ENCODE data around the gene NOLC1. TPM values are rescaled to one million over a fixed set of nuclear protein-coding genes. Genes with fewer than 3 reads are reported as not detected.

Gene NOLC1
- polyA plus RNA-seq (ENCODE audit: insufficient read length in 10 of 10), result 10 to 100 TPM; 55.7 to 82.8 (median 66.3) TPM
- long read RNA-seq, donor 1, partial matches to known transcripts, result 17 of 19 reads
- long read RNA-seq, donor 1, other reads (novel, unspliced or antisense), result 0 of 19 reads
- long read RNA-seq, donor 2, partial matches to known transcripts, result 6 of 11 reads
- long read RNA-seq, donor 2, other reads (novel, unspliced or antisense), result 0 of 11 reads
- long read RNA-seq, donor 3, result 0 reads
- long read RNA-seq, donor 4, partial matches to known transcripts, result 0 of 1 reads
- long read RNA-seq, donor 4, other reads (novel, unspliced or antisense), result 0 of 1 reads
- long read RNA-seq, donor 5, partial matches to known transcripts, result 10 of 13 reads
- long read RNA-seq, donor 5, other reads (novel, unspliced or antisense), result 0 of 13 reads
- long read RNA-seq, donor 6, partial matches to known transcripts, result 0 of 4 reads
- long read RNA-seq, donor 6, other reads (novel, unspliced or antisense), result 0 of 4 reads
- long read RNA-seq, donor 7, partial matches to known transcripts, result 0 of 2 reads
- long read RNA-seq, donor 7, other reads (novel, unspliced or antisense), result 0 of 2 reads
- long read RNA-seq, donor 8, partial matches to known transcripts, result 26 of 31 reads
- long read RNA-seq, donor 8, other reads (novel, unspliced or antisense), result 0 of 31 reads
- long read RNA-seq, donor 9, partial matches to known transcripts, result 0 of 1 reads
- long read RNA-seq, donor 9, other reads (novel, unspliced or antisense), result 0 of 1 reads

DNA sequence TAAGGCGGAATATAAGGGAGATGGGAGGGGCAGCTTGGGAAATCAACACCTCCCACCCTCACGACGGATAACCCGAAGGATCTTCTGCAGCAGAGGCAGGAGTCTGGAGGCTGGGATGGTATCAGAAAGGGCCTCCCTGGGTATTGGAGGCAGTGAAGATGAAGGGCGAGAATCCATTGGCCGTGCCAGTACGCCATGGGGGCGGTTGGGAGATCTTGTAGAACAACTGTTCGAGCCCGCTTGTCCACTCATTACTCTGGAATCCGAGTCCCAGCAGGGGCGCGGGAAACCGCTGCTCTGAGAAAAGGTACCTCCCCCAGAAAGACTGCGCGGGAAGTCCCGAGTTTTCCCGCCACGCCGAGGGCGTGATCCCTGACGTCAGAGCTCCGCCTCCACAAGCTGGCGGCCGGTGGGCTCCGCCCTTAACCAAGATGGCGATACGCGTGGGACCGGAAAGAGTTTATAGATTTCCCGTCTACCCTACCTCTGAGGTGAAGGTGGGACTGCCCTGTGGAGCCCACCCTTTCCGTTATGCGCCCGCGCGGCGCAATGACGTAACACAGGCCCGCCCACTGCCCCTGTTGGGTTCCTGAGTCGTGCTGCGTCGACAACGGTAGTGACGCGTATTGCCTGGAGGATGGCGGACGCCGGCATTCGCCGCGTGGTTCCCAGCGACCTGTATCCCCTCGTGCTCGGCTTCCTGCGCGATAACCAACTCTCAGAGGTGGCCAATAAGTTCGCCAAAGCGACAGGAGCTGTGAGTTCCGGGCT lies at the start of gene NOLC1:
Gene NOLC1, plus strand, starts transcription at position 616 of the 771 bp plus-strand sequence. Its CDS starts 22 bp downstream, at position 638.
- peak; percentile 99 for DNase-seq

DNA sequence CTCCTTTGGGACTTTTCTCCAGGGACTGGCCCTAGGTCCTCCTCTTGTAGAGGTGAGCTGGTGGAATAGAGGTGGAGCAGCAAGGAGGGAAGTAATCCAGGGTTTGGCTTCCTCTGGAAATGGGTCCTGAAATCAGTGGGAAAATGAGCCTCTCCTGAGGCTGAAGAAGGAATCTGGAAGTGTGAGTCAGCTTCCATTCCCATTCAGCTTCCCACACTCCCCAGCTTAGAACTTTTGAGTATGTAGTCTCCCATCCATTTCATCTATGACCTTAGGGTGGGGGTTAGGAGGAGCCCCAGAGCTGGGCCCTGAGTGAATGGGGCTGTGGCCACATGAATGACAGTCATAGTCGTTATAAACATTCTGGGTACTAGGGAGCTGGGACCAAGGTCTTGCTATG lies 49.8 kb upstream of the NOLC1 start:
- no peak for DNase-seq

DNA sequence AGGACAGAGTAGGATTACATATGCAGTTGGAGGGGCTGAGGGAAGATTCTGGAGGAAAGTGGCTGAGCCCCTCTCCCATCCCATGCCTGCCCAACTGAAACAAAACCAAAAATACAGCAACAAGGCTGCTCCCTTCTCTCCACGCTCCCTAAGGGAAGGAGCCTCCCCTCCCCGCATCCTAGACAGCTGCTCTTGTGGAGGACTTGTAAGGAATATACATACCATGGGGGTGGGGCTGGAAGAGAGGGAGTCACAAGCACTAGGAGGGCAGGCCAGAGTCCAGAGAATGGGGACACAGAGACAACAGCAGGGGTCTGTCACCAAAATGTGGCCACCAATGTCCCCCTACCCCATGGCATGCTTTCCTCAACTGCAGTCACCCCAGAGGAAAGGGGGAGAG lies 45.2 kb upstream of the NOLC1 start:
- no peak for DNase-seq

DNA sequence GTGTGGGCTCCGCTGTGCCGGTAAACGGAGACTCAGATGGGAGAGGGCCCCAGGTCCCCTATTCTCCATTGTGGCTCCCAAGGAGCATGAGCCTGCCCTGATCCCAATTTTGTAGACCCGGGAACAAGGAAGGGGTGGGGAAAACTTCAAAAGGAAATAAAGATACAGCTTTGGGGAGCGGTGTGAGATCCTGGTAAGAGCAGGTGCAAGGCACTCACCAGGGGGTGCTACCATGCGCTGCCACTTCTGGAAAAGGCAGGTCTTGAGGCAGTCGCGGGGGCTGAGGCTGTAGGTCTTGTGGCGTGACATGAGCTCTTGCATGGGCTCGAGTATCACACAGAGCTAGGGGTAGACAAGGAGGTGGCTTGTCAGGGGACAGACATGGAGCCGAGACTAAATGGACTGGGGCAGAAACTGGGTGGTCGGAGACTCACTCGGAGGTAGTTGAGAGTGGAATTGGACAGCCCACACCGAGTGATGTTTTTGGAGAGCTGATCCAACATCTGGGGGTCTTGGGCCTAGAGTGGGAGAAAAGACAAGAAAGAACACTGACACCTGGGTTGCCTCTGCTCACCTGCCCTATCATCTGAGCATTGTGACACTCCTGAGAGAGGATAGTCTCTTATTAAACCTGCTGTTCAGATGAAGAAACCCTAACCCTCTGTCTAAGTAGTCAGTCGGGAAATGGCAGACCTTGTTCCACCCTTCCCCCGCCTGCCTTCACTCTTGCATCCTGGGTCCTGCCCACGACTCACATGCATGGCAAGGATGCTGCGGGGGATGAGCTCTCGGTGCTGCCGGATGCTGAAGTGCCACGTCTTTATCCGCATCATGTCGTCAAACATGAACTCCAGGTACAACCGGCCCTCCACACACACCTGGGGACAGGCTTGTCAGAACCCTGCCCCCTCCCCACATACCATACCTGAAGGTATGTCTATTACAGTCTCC lies 42.7 kb upstream of the NOLC1 start:
- DNase-seq, result no peak

DNA sequence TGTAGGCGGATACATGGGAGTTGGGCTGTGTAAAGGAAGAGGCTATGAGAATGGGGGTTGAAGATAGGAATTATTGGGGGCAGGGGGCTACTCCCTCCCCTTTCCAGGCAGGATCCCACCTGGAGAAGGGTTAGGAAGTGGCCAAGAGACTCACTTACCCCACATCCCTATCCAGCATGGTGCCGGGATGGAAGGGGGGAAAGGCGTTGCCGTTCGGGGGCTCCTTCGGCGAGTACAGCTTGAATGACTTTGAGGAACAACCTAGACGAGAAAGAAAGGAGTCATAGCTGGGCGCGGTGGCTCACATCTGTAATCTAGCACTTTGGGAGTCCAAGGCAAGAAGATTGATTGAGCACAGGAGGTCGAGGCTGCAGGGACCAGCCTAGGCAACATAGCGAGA lies 40.9 kb upstream of the NOLC1 start:
- DNase-seq, result no peak

DNA sequence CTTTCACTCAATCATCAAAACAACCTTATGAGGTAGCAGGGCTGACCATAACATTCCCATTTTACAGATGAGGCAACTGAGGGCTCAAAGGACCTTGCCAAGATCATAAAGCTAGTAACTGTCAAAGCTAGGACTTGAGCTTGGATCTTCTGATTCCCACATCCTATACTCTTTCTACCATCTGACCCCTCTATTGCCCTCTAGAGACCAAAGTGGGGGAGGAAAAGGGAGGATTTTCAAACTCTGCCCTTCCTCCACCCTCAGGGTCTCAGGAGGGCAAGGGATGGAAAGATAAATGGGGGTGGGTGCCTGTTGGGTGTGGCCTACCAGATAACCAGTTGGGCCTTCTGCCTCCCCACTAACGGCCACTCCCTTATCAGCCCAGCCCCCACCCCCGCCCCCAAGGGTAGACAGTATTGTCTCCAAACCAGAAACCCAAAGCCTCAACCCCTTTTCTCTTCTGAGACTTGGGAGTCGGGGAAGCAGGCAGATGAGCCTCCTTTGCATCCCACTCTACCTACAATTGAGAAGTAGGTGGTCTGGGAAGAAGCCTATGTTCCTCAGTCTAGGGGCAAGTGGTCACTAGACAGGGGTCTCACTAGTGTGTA lies 39.9 kb upstream of the NOLC1 start:
- no peak for DNase-seq

DNA sequence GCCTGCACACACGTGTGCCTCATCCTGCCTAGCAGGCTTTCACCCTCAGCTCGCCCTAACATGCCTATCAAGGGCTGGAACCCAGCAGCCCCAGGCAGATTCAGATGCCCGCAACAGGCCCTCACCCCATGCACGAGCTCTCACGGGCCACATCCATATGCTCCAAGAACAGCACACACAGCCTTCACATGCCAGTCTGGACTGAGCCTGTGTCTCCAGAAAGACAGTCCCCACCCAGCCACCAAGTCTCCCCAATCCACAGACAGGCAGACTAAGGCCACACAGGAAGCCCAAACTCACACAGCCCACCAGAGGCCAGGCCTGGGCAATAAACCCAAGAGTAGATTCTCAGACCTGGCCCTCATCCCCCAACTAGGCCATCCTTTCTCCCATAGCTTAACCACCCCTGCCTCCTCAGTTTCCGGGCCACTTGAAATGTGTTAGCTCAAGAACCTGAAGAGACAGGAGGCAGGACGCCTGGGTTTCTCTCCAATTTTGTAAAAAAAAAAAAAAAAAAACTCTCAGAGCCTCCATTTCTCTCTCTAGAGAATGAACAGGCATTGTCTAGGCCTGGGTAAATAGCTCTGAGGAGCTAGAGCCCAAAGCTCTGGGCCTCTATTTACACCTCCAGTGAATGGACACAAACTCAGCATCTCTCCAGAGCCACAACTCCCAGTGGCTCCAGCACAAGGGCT lies 38.8 kb upstream of the NOLC1 start:
- peak in 1 of 3 donors; percentile 25 for DNase-seq

DNA sequence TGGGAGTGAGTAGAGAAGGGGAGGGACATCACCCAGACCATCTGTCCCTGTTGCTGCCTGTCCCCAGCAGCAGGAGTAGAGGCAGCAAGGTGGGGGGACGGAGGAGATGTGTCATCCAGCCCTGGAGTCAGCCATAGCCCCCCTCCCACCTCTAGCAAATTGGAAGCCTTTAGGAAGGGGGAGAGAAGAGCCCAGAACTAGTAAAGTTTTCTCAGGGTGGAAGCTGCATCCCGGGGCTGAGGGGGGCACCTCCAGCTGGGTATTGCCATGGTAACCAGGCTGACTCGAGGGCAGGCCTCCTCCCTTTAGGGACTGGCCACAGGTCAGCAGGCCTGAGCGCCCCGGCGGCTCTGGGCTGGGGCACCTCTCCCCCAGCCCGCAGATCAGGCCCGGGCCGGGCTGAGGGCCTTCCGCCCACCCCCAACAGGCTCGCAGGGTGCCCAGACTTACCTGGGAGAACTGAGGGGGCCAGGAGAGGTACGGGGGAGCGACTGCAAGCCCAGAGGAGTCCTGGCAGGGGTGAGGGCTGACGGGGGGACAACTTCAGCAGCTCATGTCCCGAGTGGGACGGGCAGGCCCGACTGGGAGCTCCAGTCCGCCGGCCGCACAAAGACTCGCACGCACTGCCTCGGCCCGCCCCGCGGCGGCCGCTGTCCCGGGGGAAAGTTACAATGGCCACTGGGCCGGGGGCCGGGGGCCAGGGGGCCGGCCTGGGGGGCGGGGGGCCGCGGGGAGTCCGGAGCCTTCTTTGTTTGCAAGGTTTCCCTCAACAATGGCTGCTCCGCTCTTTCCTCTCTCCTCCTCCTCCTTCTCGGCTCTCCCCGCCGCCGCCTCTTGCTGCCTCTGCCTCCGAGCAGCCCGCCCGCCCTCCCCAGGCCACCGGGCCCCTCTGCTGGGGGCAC lies 38.0 kb upstream of the NOLC1 start:
- peak in 2 of 3 donors; percentile 30 to 65 for DNase-seq

DNA sequence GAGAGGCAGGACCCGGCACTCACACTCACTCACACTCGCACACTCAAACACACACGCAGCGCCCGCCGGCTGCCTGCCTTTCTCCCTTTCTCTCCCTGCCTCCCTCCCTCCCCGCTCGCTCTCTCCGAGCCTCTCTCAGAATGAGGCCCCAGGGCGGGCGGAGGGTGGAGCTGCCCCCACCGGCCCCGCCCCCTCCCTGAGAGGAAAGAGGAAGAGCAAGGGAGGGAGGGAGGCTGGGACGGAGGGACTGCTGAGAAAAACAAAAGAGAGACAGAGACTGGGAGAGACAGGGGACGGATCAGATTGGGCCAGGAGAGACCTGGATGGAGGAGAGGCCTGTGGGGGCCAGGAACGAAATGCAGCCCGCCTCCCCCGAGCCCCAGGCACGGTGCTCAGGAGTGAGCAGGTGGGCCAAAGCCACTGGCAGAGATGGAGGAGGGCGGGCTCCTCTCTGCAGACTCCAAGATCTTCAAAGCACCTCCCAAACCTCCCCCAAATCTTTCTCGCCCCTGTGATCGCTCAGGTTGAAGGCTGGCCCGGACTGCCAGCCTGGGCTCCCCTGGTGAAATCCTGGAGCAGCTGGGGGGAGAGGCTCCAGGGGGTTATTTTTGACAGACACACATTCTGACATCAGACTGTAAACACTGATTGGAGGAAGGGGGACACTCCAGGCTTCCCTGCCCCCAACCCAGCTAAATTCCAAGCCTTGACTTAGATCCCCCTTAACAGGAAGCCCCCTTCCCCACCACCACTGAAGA lies 37.1 kb upstream of the NOLC1 start:
- peak; percentile 90 to 97 (median 93) for DNase-seq

DNA sequence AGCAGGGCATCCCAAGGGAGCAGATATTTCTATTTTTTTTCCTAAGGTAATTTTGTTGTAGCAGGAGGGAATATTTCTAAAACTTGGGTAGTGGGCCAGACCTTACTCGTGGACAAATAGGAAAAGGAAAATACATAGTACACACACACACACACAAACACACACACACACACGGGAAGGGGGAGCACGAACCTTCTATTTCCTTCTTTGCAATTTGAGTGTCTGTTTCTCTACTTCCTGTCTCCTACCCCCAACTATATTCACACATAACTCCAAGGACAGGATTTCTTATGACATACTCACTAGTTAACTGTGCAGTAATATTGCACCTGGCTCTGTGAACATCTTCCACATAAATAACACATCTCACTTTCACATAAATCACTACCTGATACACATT lies 36.4 kb upstream of the NOLC1 start:
- peak in 1 of 3 donors; percentile 28 for DNase-seq

DNA sequence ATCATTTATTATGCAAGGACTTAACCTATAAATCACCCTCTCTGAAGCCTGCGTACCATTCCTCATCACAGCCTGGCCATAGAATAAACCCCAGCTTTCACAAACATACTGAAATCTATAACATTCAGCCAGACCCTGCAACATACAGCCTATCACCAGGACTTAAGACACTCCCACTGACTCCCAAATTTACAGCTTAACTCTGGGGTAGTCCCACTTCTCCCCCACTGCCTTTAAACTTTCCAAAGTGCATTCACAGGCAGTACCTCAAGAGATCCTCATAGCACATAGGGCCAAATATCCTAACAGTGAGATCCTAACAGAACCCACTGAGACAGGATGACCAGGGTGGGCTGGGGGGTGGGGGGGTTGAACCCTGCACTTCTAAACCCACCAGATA lies 35.5 kb upstream of the NOLC1 start:
- DNase-seq, result no peak

DNA sequence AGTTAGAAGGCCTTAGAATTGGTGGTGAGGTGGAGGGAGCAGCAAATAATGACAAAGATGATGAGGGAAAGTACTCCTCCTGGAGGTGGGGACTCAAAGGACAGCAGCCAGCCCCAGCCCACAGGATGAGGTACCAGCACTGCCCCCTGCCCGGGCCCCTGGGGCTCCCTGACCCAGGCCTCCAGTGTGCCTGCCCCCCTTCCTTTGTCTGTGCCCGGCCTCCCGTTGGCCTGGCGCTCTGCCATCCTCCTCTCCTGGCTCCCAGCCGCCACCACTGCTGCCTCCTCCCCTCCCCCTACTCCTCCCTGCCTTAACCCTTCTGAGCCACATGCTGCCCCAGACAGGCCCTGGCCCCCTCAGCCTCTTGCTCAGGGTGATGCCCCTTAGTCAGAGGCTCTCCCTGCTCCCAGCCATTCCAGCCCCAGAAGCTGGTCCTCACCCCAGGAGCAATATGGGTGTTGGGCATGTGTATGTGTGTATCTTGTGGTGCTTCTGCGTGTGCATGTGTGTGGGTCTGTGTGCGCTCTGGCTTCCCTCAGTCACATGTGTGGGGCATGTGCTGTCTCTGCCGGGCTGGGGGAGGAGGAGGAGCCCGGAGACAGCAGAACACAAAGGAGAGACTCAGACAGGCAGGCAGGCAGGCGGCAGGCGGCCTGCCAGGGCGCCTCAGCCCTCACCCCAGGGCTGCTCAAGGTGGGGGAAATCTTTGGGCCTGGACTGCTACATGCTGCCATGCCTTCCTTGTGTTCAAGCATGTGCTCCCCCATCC lies 34.6 kb upstream of the NOLC1 start:
- DNase-seq, result peak; percentile 74 to 90 (median 84)

DNA sequence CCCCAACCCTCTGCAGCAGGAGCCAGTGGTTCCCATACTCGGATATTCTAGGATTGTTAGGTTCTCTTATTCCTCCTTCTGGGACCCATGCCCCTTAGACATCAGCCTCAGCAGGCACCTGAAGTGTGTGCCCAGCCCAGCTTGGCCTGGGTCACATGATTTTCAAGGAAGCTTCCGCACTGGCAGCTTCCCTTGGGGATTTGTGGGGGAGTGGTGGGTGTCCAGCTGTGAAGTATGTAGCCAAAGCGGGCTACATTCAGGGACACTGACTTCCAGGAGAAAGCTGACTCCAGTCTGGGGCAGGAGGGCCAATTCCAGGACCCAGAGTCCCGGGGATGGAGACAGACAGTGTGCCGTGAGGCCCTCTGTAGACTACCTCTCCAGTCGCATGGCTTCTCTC lies 33.3 kb upstream of the NOLC1 start:
- peak in 2 of 3 donors; percentile 20 to 53 for DNase-seq

DNA sequence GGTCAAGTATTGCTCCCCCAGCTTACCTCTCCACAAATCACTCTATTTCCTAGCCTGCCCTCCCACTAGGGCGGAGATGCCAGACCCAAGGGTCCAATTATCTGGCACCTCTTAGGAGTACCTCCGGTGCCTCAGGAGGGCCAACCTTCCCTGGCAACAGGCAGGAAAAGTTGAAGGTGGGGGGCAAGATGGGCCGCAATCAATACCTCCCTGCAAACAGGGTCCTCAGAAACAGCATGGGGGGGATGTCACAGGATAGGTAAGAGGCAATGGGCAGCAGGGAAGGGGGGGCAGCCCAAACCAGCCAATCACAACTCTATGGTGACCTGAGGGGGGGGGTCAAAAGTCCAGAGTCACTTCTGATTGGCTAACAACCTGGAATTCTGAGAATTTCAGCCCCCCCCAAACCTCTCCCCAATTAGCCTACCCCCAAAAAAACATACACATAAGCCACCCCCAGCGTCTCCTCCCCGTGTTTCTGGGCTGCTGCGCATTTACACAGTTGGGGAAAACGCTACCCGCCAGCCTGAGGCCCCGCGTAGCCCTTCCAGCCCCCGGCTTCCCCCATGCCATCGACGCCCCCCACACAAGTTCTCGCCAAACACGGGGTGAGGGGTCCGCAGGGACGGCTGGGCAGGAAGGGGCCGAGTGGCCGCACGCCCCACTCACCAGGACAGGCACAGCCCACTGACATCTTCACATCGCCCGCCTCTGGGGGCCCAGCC lies 32.6 kb upstream of the NOLC1 start:
- peak; percentile 64 to 82 (median 77) for DNase-seq

DNA sequence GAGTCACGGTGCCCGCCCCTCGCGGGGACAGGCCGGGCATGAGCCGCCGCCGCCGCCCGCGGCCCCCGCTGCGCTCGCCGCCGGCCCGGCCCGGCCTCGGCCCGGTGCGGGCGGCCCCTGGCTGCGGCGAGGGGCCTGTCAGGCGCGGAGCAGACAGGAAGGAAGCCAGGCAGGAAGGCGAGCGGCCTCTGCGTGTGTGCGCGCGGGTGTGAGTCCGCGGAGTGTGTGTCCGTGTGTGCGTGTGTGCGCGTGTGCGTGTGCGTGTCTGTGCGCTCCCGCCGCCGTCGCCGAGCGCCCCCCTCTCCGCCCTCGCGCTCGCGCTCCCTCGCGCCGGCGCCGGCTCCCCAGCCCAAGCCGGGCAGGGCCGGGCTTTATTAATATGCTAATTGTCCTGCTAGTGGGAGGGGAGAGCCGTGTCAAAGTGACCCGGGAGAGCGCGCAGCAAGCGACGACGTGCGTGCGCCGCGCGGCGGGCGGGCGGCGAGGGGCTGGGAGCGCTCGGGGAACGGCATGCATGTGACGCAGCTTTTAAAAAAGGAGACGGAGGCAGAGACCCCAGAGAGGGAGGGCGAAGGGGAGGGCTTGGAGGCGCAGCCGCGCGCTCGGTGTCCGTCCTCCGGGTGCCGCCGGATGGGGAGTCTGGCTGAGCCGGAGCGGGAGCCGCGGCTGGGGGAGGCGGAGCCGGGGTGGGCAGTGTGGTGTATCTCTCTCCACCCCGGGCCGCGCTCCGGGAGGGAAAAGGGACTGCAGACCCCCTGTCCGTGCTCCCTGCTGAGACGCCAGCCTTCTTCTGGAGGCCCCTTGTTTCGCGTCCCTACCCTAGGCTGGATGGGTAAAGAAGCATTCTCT lies 31.8 kb upstream of the NOLC1 start, which contains the start of gene LDB1:
Gene LDB1, minus strand, starts transcription at position 227 of the 849 bp plus-strand sequence. CDS start 258 bp downstream, outside the sequence.
- peak; percentile 84 to 96 (median 85) for DNase-seq

All from muscle of back (tissue), 13 donors.